GF-D8 (cell line): Measurements from ENCODE around the gene C5.

ENCODE experiments used
- DNase-seq: peaks from one replicate; lab custom pipeline; 2025; lab: John Stamatoyannopoulos, UW

C5 gene

GRCh38 chr9:120923620-120924328 lies 126.3 kb downstream of the C5 start:
- no peak for DNase-seq

DNA sequence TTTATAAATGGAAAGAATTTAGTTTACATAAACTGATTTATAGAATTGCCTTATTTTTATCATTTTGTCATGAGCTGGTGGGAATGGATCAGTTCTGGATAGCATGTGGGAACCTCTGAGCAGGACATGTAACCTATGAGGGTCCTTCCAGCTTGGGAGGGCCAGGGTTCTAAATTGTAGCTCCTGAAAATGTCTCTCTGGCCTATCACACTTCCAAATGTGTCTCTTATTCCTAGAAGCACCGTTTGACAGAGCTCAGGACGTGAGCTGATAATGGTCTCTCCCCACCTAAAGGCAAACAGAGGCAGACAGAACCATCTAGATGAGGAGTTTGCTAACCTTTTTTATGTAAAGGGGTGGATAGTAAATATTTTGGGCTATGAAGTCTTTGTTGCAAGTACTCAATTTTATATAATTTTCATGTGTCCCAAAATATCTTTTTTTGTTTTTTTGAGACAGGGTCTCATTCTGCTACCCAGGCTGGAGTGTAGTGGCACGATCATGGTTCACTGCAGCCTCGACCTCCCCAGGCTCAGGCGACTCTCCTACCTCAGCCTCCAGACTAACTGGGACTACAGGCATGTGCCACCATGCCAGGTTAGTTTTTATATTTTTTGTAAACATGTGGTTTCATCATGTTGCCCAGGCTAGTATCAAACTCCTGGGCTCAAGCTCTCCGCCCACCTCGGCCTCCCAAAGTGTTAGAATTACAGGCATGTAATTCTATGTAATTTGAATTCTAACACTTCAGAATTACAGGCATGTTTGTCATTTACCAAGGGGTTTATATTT lies 127.5 kb downstream of the C5 start:
- no peak for DNase-seq

GRCh38 chr9:120921661-120922181 lies 128.4 kb downstream of the C5 start:
- no peak for DNase-seq

GRCh38 chr9:120920806-120921178 lies 129.3 kb downstream of the C5 start:
- DNase-seq = no peak

- DNase-seq = no peak
These were observed 130.0 kb downstream of the C5 start for GRCh38 chr9:120919843-120920805.

DNA sequence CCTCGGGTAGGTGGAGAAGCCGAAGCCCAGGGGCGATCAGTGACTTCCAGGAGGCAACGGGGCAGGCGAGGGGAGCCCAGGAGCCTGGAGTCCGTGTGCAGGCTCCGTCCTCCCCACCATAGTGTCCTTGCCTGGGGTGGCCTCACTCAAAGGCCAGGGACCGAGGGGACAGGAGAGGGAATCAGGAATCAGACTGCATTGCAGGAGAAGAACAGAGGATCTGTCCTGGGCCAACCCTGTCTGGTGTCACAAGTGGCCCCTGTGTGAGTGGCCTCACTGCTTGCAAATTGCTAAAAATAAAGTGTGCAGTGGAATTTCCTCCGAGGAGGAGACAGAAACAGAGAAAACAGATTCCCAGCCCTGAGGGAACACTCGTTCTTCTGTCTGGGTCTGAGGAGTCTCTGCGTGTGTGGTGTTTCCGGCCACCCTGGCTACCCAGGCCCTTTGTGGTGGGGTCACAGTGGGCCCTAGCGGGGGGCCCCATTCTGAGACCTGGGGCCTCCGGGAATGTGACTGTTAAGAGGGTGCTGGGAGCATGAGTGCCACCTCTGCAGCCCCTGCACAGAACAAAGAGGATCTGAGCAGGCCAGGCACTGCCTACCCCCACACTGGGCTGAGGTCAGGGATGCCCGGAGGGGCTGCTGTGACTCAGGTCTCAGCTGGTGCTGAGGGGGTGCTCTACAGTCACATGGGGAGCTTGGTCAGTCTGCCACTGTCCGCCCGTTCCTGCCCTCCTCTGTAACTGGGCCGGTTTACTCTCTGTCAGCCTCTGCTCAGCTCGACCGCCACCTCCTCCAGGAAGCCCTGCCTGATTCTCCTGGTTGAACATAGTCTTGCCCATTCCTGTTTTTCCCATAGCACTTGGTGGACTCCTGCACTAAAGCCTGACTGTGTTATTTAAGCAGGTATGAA lies 130.9 kb downstream of the C5 start:
- no peak for DNase-seq

DNA sequence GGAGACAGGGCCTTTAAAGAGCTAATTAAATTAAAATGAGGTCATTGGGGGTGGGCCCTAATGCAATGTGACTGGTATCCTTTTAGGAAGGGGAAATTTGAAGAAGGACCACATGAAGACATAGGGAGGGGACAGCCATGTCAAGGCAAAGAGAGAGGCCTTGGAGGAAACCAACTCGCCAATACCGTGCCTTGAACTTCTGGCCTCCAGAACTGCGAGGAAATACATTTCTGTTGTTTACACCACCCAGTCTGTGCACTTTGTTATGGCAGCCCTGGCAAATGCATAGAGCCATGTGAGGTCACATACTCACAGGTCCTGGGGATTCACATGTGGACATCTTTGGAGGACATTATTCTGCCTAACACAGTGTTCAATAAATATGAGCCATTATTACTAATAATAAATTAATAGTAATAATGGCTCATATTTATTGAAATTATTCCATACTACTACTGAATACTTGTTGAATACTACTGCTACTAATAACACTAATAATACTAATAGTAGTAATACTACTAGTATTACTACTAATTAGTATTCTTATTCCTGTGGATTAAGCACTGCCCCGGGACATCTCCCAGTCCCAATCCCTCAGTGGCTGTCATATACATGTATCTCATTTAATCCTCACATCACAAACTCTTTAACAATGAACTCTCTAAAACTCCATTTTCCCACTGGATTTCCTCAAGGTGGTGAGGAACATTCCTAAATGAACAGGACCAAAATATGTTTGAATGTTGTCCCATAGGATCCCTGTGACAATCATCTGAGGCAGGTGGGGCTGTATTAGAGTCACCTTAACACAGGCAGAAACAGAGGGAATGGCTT lies 131.9 kb downstream of the C5 start:
- no peak for DNase-seq

- no peak for DNase-seq
These were observed 132.8 kb downstream of the C5 start for GRCh38 chr9:120916991-120917880.

DNA sequence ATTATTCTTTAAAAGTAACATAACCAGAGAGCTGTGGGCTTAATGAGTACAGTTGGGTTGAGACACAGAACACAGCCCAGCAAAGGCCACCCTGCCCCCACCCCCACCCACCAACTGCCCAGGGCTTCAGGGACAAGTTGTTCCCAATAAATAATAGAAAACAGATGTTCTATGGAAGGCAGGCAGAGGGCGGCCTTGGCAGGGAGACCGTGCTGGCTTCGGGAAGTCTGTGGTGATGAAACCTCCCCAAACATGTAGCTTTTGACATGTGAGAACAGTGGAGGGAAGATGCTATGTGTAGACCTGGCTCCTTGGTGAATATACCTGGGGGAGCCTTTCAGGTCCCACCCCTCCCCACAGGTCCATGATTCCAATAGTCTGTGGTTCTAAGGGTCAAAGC lies 133.5 kb downstream of the C5 start:
- no peak for DNase-seq

DNA sequence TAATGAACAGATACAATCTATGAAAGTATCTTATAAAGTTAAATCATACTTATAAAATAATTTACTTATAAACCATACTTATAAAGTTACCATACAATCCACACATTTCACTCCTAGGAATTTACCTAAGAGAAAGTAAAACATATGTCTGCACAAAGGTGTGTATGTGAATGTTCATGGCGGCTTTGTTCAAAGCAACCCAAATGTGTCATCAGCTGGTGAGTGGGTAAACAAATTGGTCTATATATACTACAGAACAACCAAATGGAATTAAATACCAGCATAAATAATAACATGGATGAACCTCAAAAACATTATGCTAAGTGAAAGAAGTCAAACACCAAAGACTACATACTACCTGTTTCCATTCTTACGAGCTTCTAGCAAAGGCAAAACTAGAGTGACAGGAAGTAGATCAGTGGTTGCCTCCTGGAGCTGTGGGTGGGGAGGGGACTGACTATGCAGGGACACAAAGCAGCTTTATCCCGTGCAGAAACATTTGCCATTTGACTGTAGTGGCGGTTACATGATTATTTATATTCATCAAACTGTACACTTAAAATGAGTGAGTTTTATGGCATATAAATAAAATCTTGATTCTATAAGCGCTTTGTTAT lies 134.1 kb downstream of the C5 start:
- DNase-seq = no peak

GRCh38 chr9:120914953-120915352 lies 135.1 kb downstream of the C5 start:
- DNase-seq = no peak

DNA sequence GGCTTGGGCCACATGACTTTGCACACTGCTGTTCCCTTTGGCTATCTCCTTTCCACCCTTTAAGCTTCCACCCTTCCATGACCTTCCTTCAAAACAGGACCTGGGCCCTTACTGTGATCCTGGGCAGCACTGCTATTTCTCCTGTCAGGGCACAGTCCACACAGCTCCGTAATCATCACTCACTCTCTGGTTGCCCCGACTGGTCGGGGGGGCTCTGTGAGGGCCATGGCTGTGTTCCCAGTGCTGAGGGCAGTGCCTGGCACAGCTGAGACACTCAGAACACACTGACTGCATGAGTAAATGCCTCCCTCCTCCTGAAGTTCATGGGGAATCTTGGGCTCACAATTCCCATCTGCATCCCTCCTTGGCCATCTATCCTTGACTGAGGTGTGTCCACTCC lies 135.7 kb downstream of the C5 start:
- no peak for DNase-seq

DNA sequence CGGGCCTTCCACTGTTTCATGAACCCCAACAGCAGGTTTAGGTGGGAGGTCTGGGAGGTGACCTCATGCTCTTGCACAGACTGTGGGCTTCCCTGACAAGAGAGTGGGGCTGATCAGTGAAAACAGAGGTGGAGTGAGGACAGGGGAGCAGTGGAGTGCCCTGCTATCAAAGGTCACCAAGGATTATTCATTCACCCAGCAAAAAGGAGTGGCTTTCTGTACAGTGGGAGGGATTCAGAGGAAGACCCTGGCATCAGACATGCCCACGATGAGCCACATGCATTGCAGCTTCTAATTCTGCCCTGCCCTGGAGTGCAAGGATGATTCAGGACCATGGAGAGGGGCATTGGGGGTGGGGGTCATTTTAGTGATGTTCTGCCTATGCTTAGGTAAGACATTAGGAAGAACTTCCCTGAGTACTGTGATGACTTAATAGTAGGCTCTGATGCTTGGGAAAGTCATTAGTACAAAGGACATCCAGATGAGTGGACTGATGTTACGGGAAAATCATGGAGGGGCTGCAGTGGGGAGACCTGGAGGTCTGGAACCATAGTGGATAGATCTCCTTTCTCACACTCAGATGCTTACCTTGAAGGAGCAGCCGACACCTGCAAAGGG lies 136.3 kb downstream of the C5 start:
- no peak for DNase-seq

- DNase-seq = no peak
These were observed 137.0 kb downstream of the C5 start for GRCh38 chr9:120912958-120913646.

- DNase-seq = no peak
These were observed 138.7 kb downstream of the C5 start for GRCh38 chr9:120911295-120911837.

GRCh38 chr9:120910643-120911042 lies 139.4 kb downstream of the C5 start:
- DNase-seq = no peak

DNA sequence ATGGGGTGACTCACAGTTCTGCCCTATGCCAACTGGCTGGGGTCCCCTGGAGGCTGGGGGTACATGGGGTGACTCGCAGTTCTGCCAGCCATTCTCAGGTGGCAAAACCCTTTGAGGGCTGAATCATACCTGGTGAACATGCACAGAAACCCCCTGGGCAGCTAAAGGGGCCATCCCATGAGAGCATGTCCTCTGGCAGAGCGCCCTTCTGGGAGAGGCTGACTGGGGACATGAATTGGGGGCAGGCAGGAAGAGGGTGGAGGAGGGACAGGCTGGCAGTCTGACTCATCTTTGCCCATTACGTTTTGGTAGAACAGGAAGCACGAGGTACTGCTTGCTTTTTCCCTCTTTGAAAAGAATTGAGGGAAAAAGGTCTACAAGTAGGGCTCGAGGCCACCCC lies 140.2 kb downstream of the C5 start:
- no peak for DNase-seq
